Activated T-helper 1 cell treated with anti-CD3 and anti-CD28 coated beads, Interleukin-2, amount 50 U/mL, for 16 hours (primary cell): ENCODE measurements around the gene CSGALNACT2.
"Not testable (repeated sequence)": the region's sequence is repeated elsewhere in the genome, so short reads cannot be mapped to it uniquely, and the experiment has no call there.

ENCODE experiments used
- DNase-seq, 2 donors: peaks; one replicate each; pipeline ENCODE4 v3.0.0-alpha.2; 2020; ENCODE audit warnings: low read depth in 1 of 2, low spot score in 1 of 2

The CSGALNACT2 gene

GRCh38 chr10:43214956-43215561, 76.8 kb downstream of the CSGALNACT2 start:
- DNase-seq = no peak

- DNase-seq = no peak
Measured at GRCh38 chr10:43215758-43216455, 77.7 kb downstream of the CSGALNACT2 start.

GRCh38 chr10:43216931-43217562, 78.8 kb downstream of the CSGALNACT2 start:
- DNase-seq = no peak

- no peak for DNase-seq
Measured at GRCh38 chr10:43217563-43218205, 79.4 kb downstream of the CSGALNACT2 start.

GRCh38 chr10:43218206-43218950, 80.1 kb downstream of the CSGALNACT2 start:
- DNase-seq = no peak

- no peak for DNase-seq
Measured at GRCh38 chr10:43218951-43219837, 80.9 kb downstream of the CSGALNACT2 start.

GRCh38 chr10:43219848-43220247, 81.6 kb downstream of the CSGALNACT2 start:
- no peak for DNase-seq

- DNase-seq = not testable (repeated sequence)
Measured at GRCh38 chr10:43220251-43220650, 82.0 kb downstream of the CSGALNACT2 start.

GRCh38 chr10:43220657-43221418, 82.6 kb downstream of the CSGALNACT2 start:
- no peak for DNase-seq

GRCh38 chr10:43221419-43222209, 83.4 kb downstream of the CSGALNACT2 start:
- DNase-seq = no peak

- no peak for DNase-seq
Measured at GRCh38 chr10:43222210-43222720, 84.0 kb downstream of the CSGALNACT2 start.

GRCh38 chr10:43223056-43223455, 84.8 kb downstream of the CSGALNACT2 start:
- no peak for DNase-seq

GRCh38 chr10:43224321-43224720, 86.1 kb downstream of the CSGALNACT2 start:
- DNase-seq = no peak

GRCh38 chr10:43225004-43225786, 87.0 kb downstream of the CSGALNACT2 start:
- peak in 1 of 2 donors; percentile 1 for DNase-seq

- DNase-seq = peak in 1 of 2 donors; percentile 3
Measured at GRCh38 chr10:43225787-43226153, 87.5 kb downstream of the CSGALNACT2 start.

- peak in 1 of 2 donors; percentile 2 for DNase-seq
Measured at GRCh38 chr10:43226441-43226840, 88.2 kb downstream of the CSGALNACT2 start.
